NT2/D1 (cell line): ENCODE measurements around the gene UBE2J1.

ENCODE experiments used
- DNase-seq: peaks from one replicate; pipeline ENCODE4 v3.0.0-alpha.2; 2011; ENCODE audit warnings: low read depth, low spot score
- H3K27me3 ChIP-seq: 2 replicates; pipeline ENCODE4 v1.6.0; 2011; ENCODE audit warnings: mild to moderate bottlenecking; ENCODE audit not compliant: insufficient read length, insufficient read depth
- H3K36me3 ChIP-seq: 2 replicates; pipeline ENCODE4 v1.6.1; 2011; ENCODE audit warnings: mild to moderate bottlenecking, low read length, mixed read lengths; ENCODE audit not compliant: insufficient read depth, insufficient read length
- H3K4me1 ChIP-seq: 2 replicates; pipeline ENCODE4 v1.5.1; 2011; ENCODE audit not compliant: insufficient read depth, insufficient read length
- H3K4me3 ChIP-seq: 2 replicates; pipeline ENCODE4 v1.5.1; 2011; ENCODE audit warnings: low read depth; ENCODE audit not compliant: insufficient read length
- H3K9ac ChIP-seq: 2 replicates; pipeline ENCODE4 v1.6.0; 2011; ENCODE audit warnings: low read depth; ENCODE audit not compliant: insufficient read length
- H3K9me3 ChIP-seq: 2 replicates; pipeline ENCODE4 v1.5.1; 2011; ENCODE audit warnings: mild to moderate bottlenecking, low read length; ENCODE audit not compliant: insufficient read depth
- SUZ12 ChIP-seq: IDR thresholded peaks from 2 replicates; pipeline ENCODE4 v1.6.1; 2011; ENCODE audit not compliant: insufficient read length, insufficient read depth; ENCODE audit errors: extremely low read depth
- YY1 ChIP-seq: IDR thresholded peaks from 2 replicates; pipeline ENCODE4 v1.6.1; 2011; ENCODE audit not compliant: insufficient read length, insufficient read depth
- ZNF274 ChIP-seq: IDR thresholded peaks from 2 replicates; pipeline ENCODE4 v1.6.1; 2011; ENCODE audit warnings: mild to moderate bottlenecking, low read depth, low read length

Gene UBE2J1

DNA sequence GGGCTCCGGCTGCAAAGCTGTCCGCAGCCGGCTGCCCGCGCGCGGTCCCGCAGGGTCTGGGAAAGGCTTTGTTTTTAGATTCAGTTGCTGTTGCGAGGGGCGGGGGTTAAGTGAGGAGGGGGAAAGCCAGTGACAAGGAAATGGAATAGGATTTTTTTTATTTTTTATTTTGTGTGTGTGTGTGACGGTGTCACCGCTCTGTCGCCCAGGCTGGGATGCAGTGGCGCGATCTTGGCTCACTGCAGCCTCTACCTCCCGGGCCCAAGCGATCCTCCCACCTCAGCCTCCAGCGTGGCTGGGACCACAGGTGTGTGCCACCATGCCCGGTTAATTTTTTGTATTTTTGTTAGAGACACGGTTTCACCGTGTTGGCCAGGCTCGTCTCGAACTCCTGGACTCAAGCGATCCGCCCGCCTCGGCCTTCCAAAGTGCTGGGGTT is 615 bp upstream of the UBE2J1 start:
- DNase-seq = no peak
- peaks cover under 1% of the 10 kb centered on the region for H3K4me1 ChIP-seq
- TF ChIP-seq YY1 (no peak), SUZ12 (no peak), ZNF274 (no peak)
- peaks cover 5% of the 10 kb centered on the region for H3K36me3 ChIP-seq
- peak overlapping the region; percentile 53 for H3K4me3 ChIP-seq
- no peaks in the 10 kb centered on the region for H3K27me3 ChIP-seq
- no peaks in the 10 kb centered on the region for H3K9me3 ChIP-seq
- peak overlapping the region; percentile 70 for H3K9ac ChIP-seq

DNA sequence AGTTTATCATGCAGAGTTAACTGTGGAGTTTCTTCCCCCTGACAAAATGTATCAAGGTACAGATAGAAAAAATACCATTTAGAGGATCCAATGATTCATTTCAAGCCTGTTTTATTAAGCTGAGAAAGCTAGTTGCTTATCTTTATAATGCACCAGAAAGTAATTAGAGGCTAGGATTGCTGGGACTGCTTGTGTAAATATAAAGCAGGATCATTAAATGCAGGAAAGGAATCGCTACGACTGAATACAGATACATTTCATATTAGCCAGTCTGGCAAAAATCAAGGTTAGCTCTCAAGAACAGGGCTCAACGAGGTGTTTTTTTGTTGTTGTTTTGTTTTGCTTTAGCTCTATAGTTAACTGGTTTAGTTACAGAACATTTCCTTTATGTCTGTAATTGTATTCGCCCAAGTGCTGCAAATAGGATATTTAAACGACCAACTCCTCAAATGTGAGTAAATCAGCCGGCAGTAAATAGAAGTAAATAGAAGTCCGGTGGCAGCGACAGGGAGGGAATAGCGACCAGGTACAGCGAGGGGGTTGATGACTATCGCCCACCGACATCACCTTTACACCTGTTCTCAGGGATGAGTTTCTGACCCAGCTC is 748 bp downstream of the UBE2J1 start:
- no peak for DNase-seq
- Histone ChIP-seq H3K4me1 (peaks cover 4% of the 10 kb centered on the region), H3K4me3 (peak overlapping the region; percentile 53), H3K9ac (peak overlapping the region; percentile 70), H3K36me3 (peaks cover 5% of the 10 kb centered on the region), H3K9me3 (no peaks in the 10 kb centered on the region), H3K27me3 (no peaks in the 10 kb centered on the region)
- no peak for TF ChIP-seq SUZ12
- TF ChIP-seq ZNF274 = no peak
- TF ChIP-seq YY1 = no peak

DNA sequence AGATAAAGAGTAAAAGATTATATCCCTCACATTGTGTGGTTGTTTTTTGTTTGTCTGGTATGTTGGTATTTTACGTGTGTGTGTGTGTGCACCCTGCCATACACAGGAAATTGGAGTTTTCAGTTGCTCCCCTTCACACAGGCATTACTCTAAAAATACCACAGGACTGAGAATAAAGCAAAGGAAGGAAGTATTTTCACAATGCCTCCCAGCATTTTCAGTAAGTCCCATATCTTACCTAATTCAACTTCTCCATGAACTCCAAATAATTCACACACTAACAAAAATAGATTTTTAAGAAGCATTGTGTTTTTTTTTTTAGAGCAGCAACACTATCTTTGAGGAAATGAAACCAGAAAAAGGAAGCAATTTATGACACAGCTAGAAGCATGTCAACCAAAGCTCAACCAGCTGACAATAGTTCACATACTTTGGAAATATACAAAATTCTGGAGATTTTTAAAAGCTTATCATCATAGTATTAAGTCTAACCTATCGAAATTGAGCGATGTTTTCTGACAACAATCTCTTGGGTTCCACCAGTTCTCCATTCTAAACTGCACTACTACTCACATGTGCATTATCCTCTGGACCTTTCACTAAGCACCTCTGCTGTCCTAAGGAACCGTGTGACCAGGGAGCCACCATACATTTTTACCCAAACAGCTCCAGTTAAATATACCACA is 2.1 kb downstream of the UBE2J1 start:
- TF ChIP-seq ZNF274 = no peak
- TF ChIP-seq YY1 = no peak
- no peak for TF ChIP-seq SUZ12
- Histone ChIP-seq H3K9me3 (no peaks in the 10 kb centered on the region), H3K4me1 (peaks cover 4% of the 10 kb centered on the region), H3K27me3 (no peaks in the 10 kb centered on the region), H3K36me3 (peaks cover 5% of the 10 kb centered on the region), H3K4me3 (no peak overlapping the region), H3K9ac (no peak overlapping the region)
- no peak for DNase-seq

DNA sequence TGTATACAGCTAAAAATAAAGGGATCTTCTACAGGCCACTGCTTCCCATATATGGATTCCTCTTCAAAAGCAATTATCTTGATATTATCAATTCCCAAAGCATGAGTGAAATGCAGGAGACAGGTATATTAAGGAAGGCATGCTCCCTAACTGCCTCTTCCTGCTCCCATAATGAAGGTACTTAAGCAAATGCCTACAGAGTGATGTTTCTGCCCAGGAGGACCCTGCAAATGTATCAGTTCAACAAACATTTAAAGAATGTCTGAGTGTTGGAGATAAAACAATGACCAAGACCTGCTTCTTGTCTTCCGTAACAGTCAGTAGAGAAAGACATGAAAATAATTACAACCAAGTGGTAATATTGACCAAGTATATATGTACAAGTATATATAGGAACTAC is 4.2 kb downstream of the UBE2J1 start:
- no peaks in the 10 kb centered on the region for H3K27me3 ChIP-seq
- TF ChIP-seq SUZ12 (no peak), ZNF274 (no peak), YY1 (no peak)
- no peaks in the 10 kb centered on the region for H3K9me3 ChIP-seq
- no peak for DNase-seq
- no peak overlapping the region for H3K4me3 ChIP-seq
- peaks cover 4% of the 10 kb centered on the region for H3K4me1 ChIP-seq
- no peak overlapping the region for H3K9ac ChIP-seq
- H3K36me3 ChIP-seq = peaks cover 5% of the 10 kb centered on the region

DNA sequence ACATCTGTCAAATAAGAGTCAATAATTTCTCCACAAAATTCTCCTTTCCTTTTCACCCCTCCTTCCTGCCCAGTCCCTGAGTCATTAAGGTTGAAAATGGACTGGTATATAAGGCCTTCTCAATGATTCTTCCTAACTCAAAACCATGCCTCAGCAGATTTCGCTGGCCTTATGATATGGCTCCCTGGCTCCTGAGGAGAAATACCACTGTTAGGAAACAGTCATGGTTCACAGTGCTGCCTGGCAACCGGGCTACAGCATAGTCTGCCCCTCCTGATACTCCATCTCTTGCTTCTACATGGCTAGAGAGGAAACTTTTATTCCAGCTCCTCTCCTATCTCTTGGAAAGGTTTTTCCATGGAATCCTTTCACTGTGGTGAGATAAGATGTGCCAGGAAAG is 4.7 kb downstream of the UBE2J1 start:
- Histone ChIP-seq H3K9ac (no peak overlapping the region), H3K36me3 (peaks cover 6% of the 10 kb centered on the region), H3K4me3 (no peak overlapping the region), H3K27me3 (no peaks in the 10 kb centered on the region), H3K9me3 (no peaks in the 10 kb centered on the region), H3K4me1 (peaks cover 4% of the 10 kb centered on the region)
- no peak for TF ChIP-seq YY1
- TF ChIP-seq ZNF274 = no peak
- no peak for TF ChIP-seq SUZ12
- DNase-seq = no peak

DNA sequence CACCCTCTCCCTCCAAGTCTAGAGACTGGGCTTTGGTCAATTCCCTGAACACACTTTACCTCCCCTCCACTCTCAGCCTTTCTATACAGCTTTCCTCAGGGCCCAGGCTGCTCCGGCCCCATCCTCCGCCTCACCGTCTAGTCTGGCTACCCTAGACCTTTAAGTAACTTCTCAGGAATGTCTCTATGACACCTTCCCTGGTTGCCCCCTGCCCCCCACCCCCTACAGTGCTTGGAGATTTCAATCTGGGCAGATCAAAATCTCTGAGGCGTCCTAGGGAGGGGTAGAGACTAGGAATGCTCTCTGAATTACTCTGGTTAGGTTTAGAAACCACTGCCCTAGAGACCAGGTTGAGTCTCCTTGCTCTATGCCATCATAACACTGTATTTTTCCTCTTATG is 6.1 kb downstream of the UBE2J1 start:
- no peak overlapping the region for H3K4me3 ChIP-seq
- no peaks in the 10 kb centered on the region for H3K9me3 ChIP-seq
- no peak for DNase-seq
- H3K4me1 ChIP-seq = peaks cover 4% of the 10 kb centered on the region
- H3K9ac ChIP-seq = no peak overlapping the region
- H3K36me3 ChIP-seq = peaks cover 19% of the 10 kb centered on the region
- no peaks in the 10 kb centered on the region for H3K27me3 ChIP-seq
- no peak for TF ChIP-seq SUZ12
- TF ChIP-seq ZNF274 = no peak
- no peak for TF ChIP-seq YY1

DNA sequence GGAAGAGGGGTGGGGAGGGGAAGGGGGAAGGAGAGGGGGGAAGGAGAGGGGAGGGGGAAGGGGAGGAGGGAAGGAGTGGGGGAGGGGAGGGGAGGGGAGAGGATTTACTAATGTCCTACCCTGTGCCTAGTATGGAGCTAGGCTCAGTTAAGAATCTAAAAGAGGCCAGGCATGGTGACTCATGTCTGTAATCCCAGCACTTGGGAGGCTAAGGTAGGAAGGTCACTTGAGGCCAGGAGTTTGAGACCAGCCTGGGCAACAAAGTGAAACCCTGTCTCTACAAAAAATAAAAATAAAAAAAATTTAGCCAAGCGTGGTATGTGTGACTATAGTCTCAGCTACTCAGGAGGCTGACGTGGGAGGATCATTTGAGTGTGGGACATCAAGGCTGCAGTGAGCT is 13.0 kb downstream of the UBE2J1 start:
- TF ChIP-seq SUZ12 (no peak), ZNF274 (no peak), YY1 (no peak)
- DNase-seq = no peak
- Histone ChIP-seq H3K9ac (no peak overlapping the region), H3K9me3 (no peaks in the 10 kb centered on the region), H3K27me3 (no peaks in the 10 kb centered on the region), H3K36me3 (peaks cover 46% of the 10 kb centered on the region), H3K4me1 (peaks cover 2% of the 10 kb centered on the region), H3K4me3 (no peak overlapping the region)

DNA sequence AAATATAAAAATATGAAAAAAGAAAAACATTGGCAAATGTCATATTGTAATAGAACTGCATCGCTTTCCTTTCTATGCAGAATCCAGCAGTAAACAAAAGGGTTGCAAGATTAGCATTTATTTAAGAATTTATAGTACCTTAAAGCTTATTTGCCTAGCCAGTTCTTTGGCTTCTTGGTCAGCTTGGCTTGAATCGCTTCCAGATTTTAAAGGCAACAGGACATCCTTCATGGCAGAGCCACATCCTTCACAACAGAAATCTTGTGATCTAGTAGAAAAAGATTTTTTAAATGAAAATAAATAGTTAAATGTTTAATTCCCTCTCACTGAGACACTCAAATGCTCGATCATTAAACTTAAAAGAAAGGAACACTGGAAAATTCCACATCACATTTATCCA is 17.4 kb downstream of the UBE2J1 start:
- Histone ChIP-seq H3K4me1 (peaks cover 1% of the 10 kb centered on the region), H3K9me3 (no peaks in the 10 kb centered on the region), H3K4me3 (no peak overlapping the region), H3K36me3 (peaks cover 51% of the 10 kb centered on the region), H3K9ac (no peak overlapping the region), H3K27me3 (no peaks in the 10 kb centered on the region)
- no peak for TF ChIP-seq ZNF274
- TF ChIP-seq YY1 = no peak
- no peak for TF ChIP-seq SUZ12
- DNase-seq = no peak
